Astrocyte of the spinal cord (primary cell): ENCODE data around the gene FKRP.
"Not testable (repeated sequence)": the region's sequence is repeated elsewhere in the genome, so short reads cannot be mapped to it uniquely, and the experiment has no call there.

ENCODE experiments used
- DNase-seq: peaks from one replicate; pipeline ENCODE4 v3.0.0; 2011; ENCODE audit warnings: low read depth, low spot score
- H3K4me3 ChIP-seq: 2 replicates; pipeline ENCODE4 v1.5.1; 2011; ENCODE audit warnings: low read depth, mild to moderate bottlenecking, low read length, moderate library complexity
- CTCF ChIP-seq: IDR thresholded peaks from 2 replicates; pipeline ENCODE4 v1.5.1; 2012; ENCODE audit warnings: low read depth, mild to moderate bottlenecking, low read length, inconsistent platforms
- in situ Hi-C: cut with HindIII; loops from 2 replicates; pipeline ENCODE4 v1.10.0; 2017; ENCODE audit warnings: low sequenced_read_pairs

Gene FKRP

GRCh38 chr19:46704379-46705076, 41.3 kb upstream of the FKRP start:
- peak; percentile 96 for TF ChIP-seq CTCF
- DNase-seq, result peak; percentile 23
- in situ Hi-C loops, result no loop called here
- no peak overlapping the region for H3K4me3 ChIP-seq

- TF ChIP-seq CTCF, result no peak
- no peak for DNase-seq
- in situ Hi-C loops, result no loop called here
- no peak overlapping the region for H3K4me3 ChIP-seq
Observed at GRCh38 chr19:46710687-46711086, 35.2 kb upstream of the FKRP start.

- H3K4me3 ChIP-seq, in situ Hi-C loops, DNase-seq: not testable (repeated sequence)
Observed at GRCh38 chr19:46712768-46713338, 33.0 kb upstream of the FKRP start.

GRCh38 chr19:46713781-46714443, 31.9 kb upstream of the FKRP start:
- DNase-seq, result peak; percentile 83
- peak overlapping the region; percentile 63 for H3K4me3 ChIP-seq
- TF ChIP-seq CTCF, result no peak
- in situ Hi-C loops, result no loop called here

GRCh38 chr19:46714444-46715106, 31.3 kb upstream of the FKRP start:
- TF ChIP-seq CTCF, result no peak
- no peak for DNase-seq
- in situ Hi-C loops, result no loop called here
- peak overlapping the region; percentile 63 for H3K4me3 ChIP-seq

- TF ChIP-seq CTCF, result no peak
- in situ Hi-C loops, result no loop called here
Observed at GRCh38 chr19:46715620-46715974, 30.3 kb upstream of the FKRP start.

More at GRCh38 chr19:46715620-46715974, 30.3 kb upstream of the FKRP start:
- no peak for DNase-seq
- peak overlapping the region; percentile 88 for H3K4me3 ChIP-seq
